ENCODE measurements around the gene CCDC174. TPM values are rescaled to one million over a fixed set of nuclear protein-coding genes. Genes with fewer than 3 reads are reported as not detected.

The CCDC174 gene
- total RNA-seq, 1 donor from 2014 or later, result 18.8 TPM

DNA sequence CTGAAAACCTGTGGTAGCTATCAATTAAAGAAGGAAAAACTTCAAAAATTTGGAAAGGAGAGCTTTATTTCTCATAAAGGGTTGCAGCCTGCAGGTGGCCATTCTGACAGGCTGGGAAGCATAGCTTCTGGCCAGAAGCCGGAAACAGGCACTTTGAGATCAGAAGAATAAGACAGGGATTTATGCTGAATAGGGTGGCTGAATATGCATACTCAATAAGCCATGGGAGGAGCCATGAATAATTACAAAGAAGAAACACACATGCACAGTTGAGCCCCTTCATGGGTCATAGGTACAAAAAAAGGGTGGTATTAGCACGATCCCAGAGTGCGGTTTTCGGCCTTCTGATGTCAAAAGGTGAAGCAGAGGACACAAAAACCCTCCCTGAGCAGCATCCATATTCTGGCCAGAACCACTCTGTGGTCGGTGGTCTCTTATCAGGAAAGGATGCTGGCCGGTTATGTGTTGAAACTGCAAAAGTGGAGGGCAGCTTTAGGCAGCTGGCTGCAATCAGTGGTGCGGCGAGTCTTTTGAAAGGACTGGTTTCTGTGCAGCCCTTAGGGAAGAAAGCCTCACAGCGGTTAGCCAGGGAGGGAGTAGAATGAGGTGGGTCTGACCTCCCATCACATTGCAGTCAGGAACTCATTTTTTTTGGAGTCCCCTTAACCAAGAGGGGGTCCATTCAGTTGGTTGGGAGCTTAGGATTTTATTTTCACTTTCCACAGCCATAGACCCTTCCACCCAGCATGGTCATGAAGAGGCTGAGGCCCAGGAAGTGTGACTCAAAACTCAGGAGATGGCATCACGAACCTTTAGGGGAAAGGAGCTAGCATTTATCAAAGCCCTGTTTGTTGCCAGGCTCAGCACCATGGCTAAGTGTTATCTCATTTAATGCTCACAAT lies 34.7 kb upstream of the CCDC174 start:
- Mint-ChIP-seq H3K9me3 (no peaks in the 10 kb centered on the region), H3K4me3 (ENCODE audit: low read depth) (no peak overlapping the region), H3K27me3 (ENCODE audit: low read depth) (peaks cover 29% of the 10 kb centered on the region), H3K27ac (no peak overlapping the region), H3K36me3 (ENCODE audit: low read depth) (no peaks in the 10 kb centered on the region), H3K4me1 (ENCODE audit: low read depth) (peaks cover 3% of the 10 kb centered on the region)
- no peak for DNase-seq (ENCODE audit: low spot score)
- intact Hi-C loops (cut with micrococcal nuclease), result no loop called here

DNA sequence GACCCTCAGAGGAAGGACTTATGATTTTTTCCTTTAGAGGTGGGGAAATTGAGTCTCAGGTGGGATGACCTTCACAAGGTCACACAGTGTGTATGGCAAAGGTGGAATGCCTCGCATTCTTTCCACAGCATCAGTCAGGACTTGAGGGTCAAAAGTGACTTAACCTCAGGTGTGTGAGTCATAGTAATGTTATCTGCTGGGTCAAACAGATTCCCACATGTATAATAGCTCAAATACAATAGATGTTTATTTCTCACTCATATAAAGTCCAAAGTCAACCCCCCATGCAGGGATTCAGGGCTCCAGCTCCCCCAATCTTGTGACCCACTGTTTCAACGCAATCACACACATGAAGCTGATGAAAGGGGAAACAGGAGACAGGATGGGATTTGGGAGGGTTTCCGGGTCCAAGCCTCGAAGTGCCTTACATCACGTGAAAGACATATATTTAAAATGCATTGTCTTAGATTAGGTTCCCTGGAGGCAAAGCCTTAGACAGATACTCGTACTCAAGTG lies 34.0 kb upstream of the CCDC174 start:
- H3K36me3 Mint-ChIP-seq (ENCODE audit: low read depth), result no peaks in the 10 kb centered on the region
- intact Hi-C loops (cut with micrococcal nuclease), result no loop called here
- H3K9me3 Mint-ChIP-seq, result no peaks in the 10 kb centered on the region
- H3K27me3 Mint-ChIP-seq (ENCODE audit: low read depth), result peaks cover 26% of the 10 kb centered on the region
- H3K27ac Mint-ChIP-seq, result no peak overlapping the region
- no peak for DNase-seq (ENCODE audit: low spot score)
- H3K4me3 Mint-ChIP-seq (ENCODE audit: low read depth), result no peak overlapping the region
- peaks cover 3% of the 10 kb centered on the region for H3K4me1 Mint-ChIP-seq (ENCODE audit: low read depth)

DNA sequence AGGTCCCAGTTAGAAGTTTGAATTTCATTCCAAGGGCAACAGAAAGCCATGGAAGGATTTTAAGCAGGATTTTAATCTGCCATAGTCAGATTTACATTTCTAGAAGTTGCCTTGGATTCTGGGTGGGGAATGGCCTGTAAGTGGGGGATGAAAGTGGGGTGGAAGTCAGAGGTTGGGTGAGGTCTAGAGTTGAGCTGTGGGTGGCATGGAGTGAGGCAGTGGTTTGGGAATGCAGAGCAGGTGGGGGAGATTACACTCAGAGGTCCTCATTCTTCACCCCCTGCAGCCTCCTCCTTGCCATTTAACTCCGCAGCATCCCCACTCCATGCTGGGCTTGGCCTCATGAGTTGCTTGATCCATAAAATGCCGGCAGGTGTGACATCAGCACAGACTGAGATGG lies 32.0 kb upstream of the CCDC174 start:
- Mint-ChIP-seq H3K9me3 (no peaks in the 10 kb centered on the region), H3K27me3 (ENCODE audit: low read depth) (peaks cover 14% of the 10 kb centered on the region), H3K27ac (no peak overlapping the region), H3K4me1 (ENCODE audit: low read depth) (peaks cover 3% of the 10 kb centered on the region), H3K36me3 (ENCODE audit: low read depth) (no peaks in the 10 kb centered on the region), H3K4me3 (ENCODE audit: low read depth) (no peak overlapping the region)
- no peak for DNase-seq (ENCODE audit: low spot score)
- intact Hi-C loops (cut with micrococcal nuclease), result no loop called here

DNA sequence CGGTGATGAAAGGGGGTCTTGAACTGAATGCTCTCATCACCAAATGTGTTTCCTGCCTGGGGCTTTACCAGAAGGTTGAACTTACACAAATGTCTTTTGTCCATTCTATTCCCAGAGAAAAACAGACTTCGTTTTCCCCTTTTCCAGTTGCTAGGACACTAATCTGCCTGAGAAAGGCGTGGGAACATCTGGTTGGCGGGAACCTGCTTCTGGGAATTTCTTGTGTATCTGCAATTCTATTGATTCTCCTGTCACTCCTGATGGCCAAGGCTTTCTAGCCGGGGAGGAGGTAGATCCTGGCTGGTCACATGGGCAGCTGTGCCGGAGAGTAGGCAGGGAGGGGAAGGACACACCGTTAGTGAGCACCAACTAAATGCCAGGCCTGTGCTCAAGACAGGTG lies 31.1 kb upstream of the CCDC174 start:
- Mint-ChIP-seq H3K36me3 (ENCODE audit: low read depth) (no peaks in the 10 kb centered on the region), H3K27me3 (ENCODE audit: low read depth) (peaks cover 10% of the 10 kb centered on the region), H3K27ac (no peak overlapping the region), H3K4me1 (ENCODE audit: low read depth) (peaks cover 3% of the 10 kb centered on the region), H3K9me3 (no peaks in the 10 kb centered on the region), H3K4me3 (ENCODE audit: low read depth) (no peak overlapping the region)
- intact Hi-C loops (cut with micrococcal nuclease), result no loop called here
- no peak for DNase-seq (ENCODE audit: low spot score)

DNA sequence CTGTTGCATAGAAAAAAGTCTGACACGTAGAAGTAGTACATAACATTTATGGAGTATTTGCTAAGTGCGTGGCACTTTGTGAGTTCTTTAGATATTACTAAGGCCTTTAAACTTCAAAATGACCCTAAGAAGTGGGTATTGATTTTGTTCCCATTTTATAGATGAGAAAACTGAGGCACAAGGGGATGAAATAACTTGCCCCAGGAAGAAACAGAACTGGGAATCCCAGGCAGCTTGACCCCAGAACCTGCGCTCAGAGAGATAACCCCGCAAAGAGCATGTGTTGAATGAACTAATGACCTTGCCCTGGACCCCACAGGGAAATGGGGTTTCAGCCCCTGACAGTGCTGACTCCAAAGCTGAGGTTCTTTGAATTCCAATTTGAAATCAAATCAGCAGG lies 30.5 kb upstream of the CCDC174 start:
- H3K9me3 Mint-ChIP-seq, result no peaks in the 10 kb centered on the region
- peaks cover 3% of the 10 kb centered on the region for H3K4me1 Mint-ChIP-seq (ENCODE audit: low read depth)
- DNase-seq (ENCODE audit: low spot score), result no peak
- H3K27ac Mint-ChIP-seq, result no peak overlapping the region
- no peaks in the 10 kb centered on the region for H3K36me3 Mint-ChIP-seq (ENCODE audit: low read depth)
- peaks cover 7% of the 10 kb centered on the region for H3K27me3 Mint-ChIP-seq (ENCODE audit: low read depth)
- H3K4me3 Mint-ChIP-seq (ENCODE audit: low read depth), result no peak overlapping the region
- intact Hi-C loops (cut with micrococcal nuclease), result no loop called here

DNA sequence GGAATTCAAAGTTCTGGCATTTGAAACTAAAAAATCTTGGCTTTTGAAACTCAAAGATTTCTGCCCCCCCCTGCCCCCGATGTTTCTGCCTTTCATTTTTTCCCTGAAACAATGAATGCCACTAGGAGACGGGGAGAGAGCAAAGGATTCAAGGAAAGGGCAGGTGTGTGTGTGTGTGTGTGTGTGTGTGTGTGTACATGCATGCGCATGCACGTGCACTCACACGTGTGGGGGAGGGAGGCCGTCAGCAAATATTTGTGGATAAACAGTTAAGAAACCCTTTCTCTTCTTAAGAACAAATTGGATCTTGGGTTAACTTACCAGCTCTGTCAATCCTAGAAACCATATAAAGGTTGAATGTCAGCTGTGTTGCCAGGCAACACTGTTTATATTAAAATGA lies 29.2 kb upstream of the CCDC174 start:
- no peak overlapping the region for H3K27ac Mint-ChIP-seq
- no peaks in the 10 kb centered on the region for H3K36me3 Mint-ChIP-seq (ENCODE audit: low read depth)
- H3K4me3 Mint-ChIP-seq (ENCODE audit: low read depth), result no peak overlapping the region
- H3K4me1 Mint-ChIP-seq (ENCODE audit: low read depth), result no peaks in the 10 kb centered on the region
- no peak for DNase-seq (ENCODE audit: low spot score)
- intact Hi-C loops (cut with micrococcal nuclease), result no loop called here
- peaks cover 3% of the 10 kb centered on the region for H3K27me3 Mint-ChIP-seq (ENCODE audit: low read depth)
- no peaks in the 10 kb centered on the region for H3K9me3 Mint-ChIP-seq

DNA sequence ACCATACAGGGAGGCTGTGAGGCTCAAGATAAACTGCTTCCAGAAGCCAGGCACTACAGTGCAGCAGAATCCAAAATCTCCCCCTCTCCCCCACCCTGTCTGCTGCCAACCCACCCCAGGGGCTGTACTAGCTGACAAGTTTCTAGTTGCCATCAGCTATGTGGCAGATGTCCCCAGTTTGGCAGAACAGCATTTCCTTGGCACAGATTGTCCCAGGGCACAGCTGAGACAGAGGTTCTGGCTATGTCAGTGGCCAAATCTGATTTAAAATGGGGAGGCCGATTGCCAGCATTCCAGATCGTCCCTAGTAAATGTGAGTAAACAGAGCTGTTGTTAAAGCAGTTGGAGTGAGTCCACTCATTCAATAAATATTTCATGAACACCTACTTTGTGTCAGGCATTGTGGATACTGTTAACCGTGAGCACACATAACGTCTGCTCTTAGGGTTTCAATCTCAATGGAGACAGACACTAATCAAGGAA lies 28.0 kb upstream of the CCDC174 start:
- no peak overlapping the region for H3K4me3 Mint-ChIP-seq (ENCODE audit: low read depth)
- intact Hi-C loops (cut with micrococcal nuclease), result no loop called here
- no peaks in the 10 kb centered on the region for H3K4me1 Mint-ChIP-seq (ENCODE audit: low read depth)
- no peak for DNase-seq (ENCODE audit: low spot score)
- no peak overlapping the region for H3K27ac Mint-ChIP-seq
- H3K36me3 Mint-ChIP-seq (ENCODE audit: low read depth), result no peaks in the 10 kb centered on the region
- no peaks in the 10 kb centered on the region for H3K9me3 Mint-ChIP-seq
- peaks cover 3% of the 10 kb centered on the region for H3K27me3 Mint-ChIP-seq (ENCODE audit: low read depth)

DNA sequence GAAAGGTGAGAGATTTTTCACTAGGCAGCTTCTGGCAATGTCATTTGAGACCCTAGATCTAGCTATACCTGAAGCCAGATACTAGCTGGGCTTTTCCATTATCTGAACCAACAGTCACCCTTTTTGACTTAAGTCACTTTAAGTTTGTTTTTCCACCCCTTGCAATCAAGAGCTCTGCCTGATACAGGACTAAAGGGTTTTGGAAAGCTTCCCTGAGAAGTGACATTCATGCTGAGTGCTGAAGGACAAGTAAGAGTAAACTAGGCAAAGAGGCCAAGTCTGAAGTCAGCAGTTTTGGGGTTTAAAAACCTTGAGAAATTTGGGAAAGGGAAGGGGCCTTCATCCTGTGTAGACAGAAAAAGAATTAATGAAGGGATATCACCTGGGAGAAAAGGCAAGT lies 27.1 kb upstream of the CCDC174 start:
- DNase-seq (ENCODE audit: low spot score), result no peak
- no peak overlapping the region for H3K27ac Mint-ChIP-seq
- no peaks in the 10 kb centered on the region for H3K36me3 Mint-ChIP-seq (ENCODE audit: low read depth)
- H3K9me3 Mint-ChIP-seq, result no peaks in the 10 kb centered on the region
- H3K4me1 Mint-ChIP-seq (ENCODE audit: low read depth), result no peaks in the 10 kb centered on the region
- intact Hi-C loops (cut with micrococcal nuclease), result no loop called here
- no peak overlapping the region for H3K4me3 Mint-ChIP-seq (ENCODE audit: low read depth)
- peaks cover 3% of the 10 kb centered on the region for H3K27me3 Mint-ChIP-seq (ENCODE audit: low read depth)

DNA sequence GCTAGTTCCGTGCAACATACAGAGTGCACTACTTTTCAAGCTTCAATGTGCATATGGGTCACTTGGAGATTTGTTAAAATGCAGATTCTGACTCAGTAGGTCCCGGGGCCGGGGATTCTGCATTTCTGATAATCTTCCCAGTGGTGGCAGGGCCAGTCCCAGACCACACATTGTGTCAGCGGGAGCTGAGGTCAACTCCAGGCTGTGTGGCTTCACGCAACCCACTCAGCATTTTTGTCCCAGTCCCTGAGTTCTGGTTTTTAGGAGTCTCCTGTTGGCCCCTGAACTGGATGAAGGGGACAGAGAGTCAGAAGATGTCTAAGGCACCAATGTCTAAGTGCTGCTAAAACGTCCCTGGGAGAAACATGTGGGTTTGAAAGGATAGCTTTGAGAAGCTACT lies 26.1 kb upstream of the CCDC174 start:
- intact Hi-C loops (cut with micrococcal nuclease), result no loop called here
- H3K36me3 Mint-ChIP-seq (ENCODE audit: low read depth), result no peaks in the 10 kb centered on the region
- H3K27ac Mint-ChIP-seq, result no peak overlapping the region
- no peaks in the 10 kb centered on the region for H3K27me3 Mint-ChIP-seq (ENCODE audit: low read depth)
- no peaks in the 10 kb centered on the region for H3K9me3 Mint-ChIP-seq
- no peak overlapping the region for H3K4me3 Mint-ChIP-seq (ENCODE audit: low read depth)
- DNase-seq (ENCODE audit: low spot score), result no peak
- H3K4me1 Mint-ChIP-seq (ENCODE audit: low read depth), result no peaks in the 10 kb centered on the region

DNA sequence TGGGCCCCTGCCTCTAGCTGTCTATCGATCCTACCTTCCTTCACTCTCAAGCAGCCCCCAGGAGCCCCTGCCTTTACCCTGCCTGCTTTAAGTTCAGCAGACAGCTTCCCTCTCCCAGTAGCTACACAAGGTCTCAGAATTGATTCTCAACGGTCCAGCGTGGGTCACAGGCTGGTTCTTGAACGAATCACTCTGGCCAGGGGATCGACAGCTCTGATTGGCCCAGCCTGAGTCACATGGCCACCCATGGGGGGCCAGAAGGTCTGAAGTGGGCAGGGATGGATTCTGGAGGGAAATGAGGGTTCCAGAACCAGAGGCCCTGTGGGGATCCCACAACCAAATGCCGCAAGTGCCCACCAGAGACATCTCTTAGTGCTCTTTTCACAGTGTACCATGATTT lies 23.7 kb upstream of the CCDC174 start:
- DNase-seq (ENCODE audit: low spot score), result no peak
- H3K36me3 Mint-ChIP-seq (ENCODE audit: low read depth), result no peaks in the 10 kb centered on the region
- no peaks in the 10 kb centered on the region for H3K9me3 Mint-ChIP-seq
- no peaks in the 10 kb centered on the region for H3K4me1 Mint-ChIP-seq (ENCODE audit: low read depth)
- H3K4me3 Mint-ChIP-seq (ENCODE audit: low read depth), result no peak overlapping the region
- H3K27me3 Mint-ChIP-seq (ENCODE audit: low read depth), result no peaks in the 10 kb centered on the region
- no peak overlapping the region for H3K27ac Mint-ChIP-seq
- intact Hi-C loops (cut with micrococcal nuclease), result no loop called here

DNA sequence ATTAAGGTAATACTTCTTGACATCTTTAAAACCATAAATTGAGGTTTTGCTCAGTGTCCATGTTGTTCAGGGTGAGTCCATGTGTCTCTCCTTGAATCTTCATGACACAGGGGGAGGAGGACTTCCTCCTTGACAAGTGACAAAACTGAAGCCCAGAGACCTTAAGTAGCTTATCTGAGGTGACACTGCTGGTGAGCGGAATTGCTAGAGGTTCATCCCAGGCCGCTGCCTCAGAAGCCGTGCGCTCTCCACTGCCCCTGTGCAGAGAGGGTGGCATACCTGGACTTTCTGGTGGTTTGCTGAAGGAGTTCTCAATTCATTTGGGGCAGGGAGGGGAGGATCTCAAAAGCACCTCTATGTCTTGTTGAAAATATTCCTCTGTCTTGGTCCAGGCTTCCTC lies 23.2 kb upstream of the CCDC174 start:
- Mint-ChIP-seq H3K27me3 (ENCODE audit: low read depth) (no peaks in the 10 kb centered on the region), H3K27ac (no peak overlapping the region), H3K4me3 (ENCODE audit: low read depth) (no peak overlapping the region), H3K36me3 (ENCODE audit: low read depth) (no peaks in the 10 kb centered on the region), H3K4me1 (ENCODE audit: low read depth) (no peaks in the 10 kb centered on the region), H3K9me3 (no peaks in the 10 kb centered on the region)
- no peak for DNase-seq (ENCODE audit: low spot score)
- intact Hi-C loops (cut with micrococcal nuclease), result no loop called here

DNA sequence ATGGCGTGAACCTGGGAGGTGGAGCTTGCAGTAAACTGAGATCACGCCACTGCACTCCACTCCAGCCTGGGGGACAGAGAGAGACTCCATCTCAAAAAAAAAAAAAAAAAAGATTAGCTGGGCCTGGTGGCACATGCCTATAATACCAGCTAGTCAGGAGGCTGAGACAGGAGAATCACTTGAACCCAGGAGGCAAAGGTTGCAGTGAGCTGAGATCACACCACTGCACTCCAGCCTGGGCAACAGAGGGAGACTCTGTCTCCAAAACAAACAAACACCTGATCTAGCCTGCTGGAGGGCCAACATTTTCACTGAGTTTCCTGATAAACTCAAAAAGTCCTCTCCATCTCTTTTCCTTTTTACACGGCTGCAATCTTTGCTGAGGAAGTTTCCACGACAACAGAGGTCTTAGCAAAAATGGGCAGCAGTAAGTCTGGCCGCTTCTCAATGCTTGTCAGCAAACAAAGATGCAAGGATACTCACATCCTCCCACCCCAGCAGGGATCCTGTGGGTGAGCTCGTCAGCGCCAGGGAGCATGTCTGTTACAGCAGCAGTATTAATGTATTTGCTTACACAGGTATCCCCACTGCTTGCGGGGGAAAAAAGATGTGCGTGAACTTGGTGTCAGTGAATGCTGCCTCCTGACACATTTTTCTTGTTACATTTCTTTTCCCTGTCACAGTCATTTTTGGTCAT lies 21.0 kb upstream of the CCDC174 start:
- Mint-ChIP-seq H3K27me3 (ENCODE audit: low read depth) (peaks cover 6% of the 10 kb centered on the region), H3K36me3 (ENCODE audit: low read depth) (no peaks in the 10 kb centered on the region), H3K27ac (no peak overlapping the region), H3K9me3 (no peaks in the 10 kb centered on the region), H3K4me1 (ENCODE audit: low read depth) (no peaks in the 10 kb centered on the region), H3K4me3 (ENCODE audit: low read depth) (no peak overlapping the region)
- DNase-seq (ENCODE audit: low spot score), result no peak
- intact Hi-C loops (cut with micrococcal nuclease), result no loop called here

DNA sequence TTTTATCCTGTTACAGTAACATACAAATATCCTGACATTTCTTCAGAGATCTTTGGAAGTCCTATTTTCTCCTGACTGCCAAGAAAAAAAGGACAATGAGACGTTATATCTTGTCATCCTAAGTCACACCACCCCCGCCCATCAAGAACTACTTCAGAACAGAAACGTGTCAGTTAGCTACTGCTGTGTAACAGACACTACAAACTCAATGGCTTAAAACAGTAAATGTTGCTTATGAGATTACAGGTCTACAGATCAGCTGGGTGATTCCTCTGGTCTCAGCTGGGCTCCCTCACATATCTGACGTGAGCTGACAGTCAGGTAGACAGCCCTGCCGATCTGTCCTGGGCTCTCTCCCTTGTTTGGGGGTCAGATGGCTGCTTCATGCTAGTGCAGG lies 20.5 kb upstream of the CCDC174 start:
- Mint-ChIP-seq H3K9me3 (no peaks in the 10 kb centered on the region), H3K27me3 (ENCODE audit: low read depth) (peaks cover 6% of the 10 kb centered on the region), H3K4me1 (ENCODE audit: low read depth) (no peaks in the 10 kb centered on the region), H3K36me3 (ENCODE audit: low read depth) (no peaks in the 10 kb centered on the region), H3K27ac (no peak overlapping the region), H3K4me3 (ENCODE audit: low read depth) (no peak overlapping the region)
- no peak for DNase-seq (ENCODE audit: low spot score)
- intact Hi-C loops (cut with micrococcal nuclease), result no loop called here

Data from activated T-helper 2 cell treated with anti-CD3 and anti-CD28 coated beads, Interferon-gamma antibody, Interleukin-2, Interleukin-4, amounts not matched to agents 10 μg/mL and 5 μg/mL and 100 μg/mL, durations not matched to agents 14 hours and 24 hours and 36 hours (primary cell).